ENCODE measurements around the gene PRPF40A. TPM values are rescaled to one million over a fixed set of nuclear protein-coding genes. Genes with fewer than 3 reads are reported as not detected.

PRPF40A gene
- polyA plus RNA-seq, 1 donor (not counting 4 experiments of a cell fraction or from before 2014, with no cell fraction given), result 104 TPM

- H3K4me3 ChIP-seq (ENCODE audit: control insufficient read depth in 2 of 3, extremely low read depth in 1 of 3, insufficient read depth in 2 of 3, low read depth in 1 of 3, low read length in 3 of 3), result no peak overlapping the region
- no peaks in the 10 kb centered on the region for H3K9me3 ChIP-seq (ENCODE audit: control insufficient read depth, low read depth, low read length)
- H3K79me2 ChIP-seq (ENCODE audit: control insufficient read depth, insufficient read depth, low read length), result no peaks in the 10 kb centered on the region
- no peaks in the 10 kb centered on the region for H3K9me1 ChIP-seq (ENCODE audit: control insufficient read depth, extremely low read depth, insufficient read depth, low read length)
- DNase-seq (ENCODE audit: low read depth, low spot score) (no peak), FAIRE-seq (no peak)
- no peaks in the 10 kb centered on the region for H3K27me3 ChIP-seq (ENCODE audit: control insufficient read depth, extremely low read depth, insufficient read depth, low read length)
- TF ChIP-seq CTCF (optimal IDR thresholded peaks at IDR 0.05 in 1 of 3, IDR thresholded peaks at IDR 0.05 in 1 of 3, conservative IDR thresholded peaks at IDR 0.05 in 1 of 3; ENCODE audit: extremely low read depth in 1 of 3, insufficient read depth in 2 of 3, low read length in 3 of 3) (no peak), EZH2 (IDR thresholded peaks at IDR 0.05; ENCODE audit: low read length) (no peak)
- no peak overlapping the region for H3K27ac ChIP-seq (ENCODE audit: control insufficient read depth, insufficient read depth, low read length)
- no peak overlapping the region for H2AFZ ChIP-seq (ENCODE audit: control insufficient read depth, low read length)
- H3K4me1 ChIP-seq (ENCODE audit: control insufficient read depth, extremely low read depth, insufficient read depth, low read length), result no peaks in the 10 kb centered on the region
- dilution Hi-C loops (cut with MboI; ENCODE audit: extremely low pct_ligation_motif_present, low sequenced_read_pairs), result no loop called here
- H3K4me2 ChIP-seq (ENCODE audit: control insufficient read depth, extremely low read depth, insufficient read depth, low read depth, low read length), result no peak overlapping the region
- H3K9ac ChIP-seq (ENCODE audit: control insufficient read depth, extremely low read depth, insufficient read depth, low read length), result no peak overlapping the region
- H3K36me3 ChIP-seq (ENCODE audit: control insufficient read depth in 2 of 2, extremely low read depth in 1 of 2, insufficient read depth in 2 of 2, low read length in 2 of 2), result peaks cover 20 to 23% of the 10 kb centered on the region in 2 experiments
- no peaks in the 10 kb centered on the region for H4K20me1 ChIP-seq (ENCODE audit: control insufficient read depth, extremely low read depth, insufficient read depth, low read length)
Measured at GRCh38 chr2:152630466-152630865, 86.8 kb downstream of the PRPF40A start.

DNA sequence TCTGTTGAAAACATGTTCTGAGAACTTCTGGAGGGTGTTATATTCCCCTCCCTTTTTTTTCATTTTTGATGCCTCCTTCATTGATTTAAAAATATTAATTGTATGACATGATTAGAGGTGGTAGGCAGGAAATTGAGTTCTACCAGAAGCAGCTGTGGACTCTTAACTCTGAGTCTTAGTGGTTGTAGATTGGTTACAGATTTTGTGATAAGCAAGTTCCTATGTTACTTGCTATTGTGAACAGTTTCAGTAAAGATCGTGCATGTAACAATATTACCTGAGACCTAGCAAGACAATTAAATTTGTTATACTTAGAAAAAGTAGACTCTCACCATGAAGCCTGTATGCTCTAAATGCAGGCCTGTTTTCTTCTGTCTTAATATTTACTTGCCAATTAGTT, 88.1 kb downstream of the PRPF40A start:
- H3K9me1 ChIP-seq (ENCODE audit: control insufficient read depth, extremely low read depth, insufficient read depth, low read length), result no peaks in the 10 kb centered on the region
- H3K9me3 ChIP-seq (ENCODE audit: control insufficient read depth, low read depth, low read length), result no peaks in the 10 kb centered on the region
- H3K4me1 ChIP-seq (ENCODE audit: control insufficient read depth, extremely low read depth, insufficient read depth, low read length), result no peaks in the 10 kb centered on the region
- no peak for FAIRE-seq
- DNase-seq (ENCODE audit: low read depth, low spot score), result no peak
- no peak overlapping the region for H3K9ac ChIP-seq (ENCODE audit: control insufficient read depth, extremely low read depth, insufficient read depth, low read length)
- no peaks in the 10 kb centered on the region for H3K27me3 ChIP-seq (ENCODE audit: control insufficient read depth, extremely low read depth, insufficient read depth, low read length)
- H3K36me3 ChIP-seq (ENCODE audit: control insufficient read depth in 2 of 2, extremely low read depth in 1 of 2, insufficient read depth in 2 of 2, low read length in 2 of 2), result peaks cover 20 to 29% of the 10 kb centered on the region in 2 experiments
- no peak overlapping the region for H3K4me2 ChIP-seq (ENCODE audit: control insufficient read depth, extremely low read depth, insufficient read depth, low read depth, low read length)
- dilution Hi-C loops (cut with MboI; ENCODE audit: extremely low pct_ligation_motif_present, low sequenced_read_pairs), result no loop called here
- no peak overlapping the region for H3K4me3 ChIP-seq (ENCODE audit: control insufficient read depth in 2 of 3, extremely low read depth in 1 of 3, insufficient read depth in 2 of 3, low read depth in 1 of 3, low read length in 3 of 3)
- no peak for TF ChIP-seq EZH2 (IDR thresholded peaks at IDR 0.05; ENCODE audit: low read length)
- no peak for TF ChIP-seq CTCF (optimal IDR thresholded peaks at IDR 0.05 in 1 of 3, IDR thresholded peaks at IDR 0.05 in 1 of 3, conservative IDR thresholded peaks at IDR 0.05 in 1 of 3; ENCODE audit: extremely low read depth in 1 of 3, insufficient read depth in 2 of 3, low read length in 3 of 3)
- no peaks in the 10 kb centered on the region for H4K20me1 ChIP-seq (ENCODE audit: control insufficient read depth, extremely low read depth, insufficient read depth, low read length)
- H3K27ac ChIP-seq (ENCODE audit: control insufficient read depth, insufficient read depth, low read length), result no peak overlapping the region
- H2AFZ ChIP-seq (ENCODE audit: control insufficient read depth, low read length), result no peak overlapping the region
- H3K79me2 ChIP-seq (ENCODE audit: control insufficient read depth, insufficient read depth, low read length), result no peaks in the 10 kb centered on the region

All from keratinocyte (primary cell).